ENCODE results near the gene LIN7B.
A peak's percentile ranks its signal among the peaks of the same experiment; 100 is the strongest.
"Not testable (repeated sequence)": the region's sequence is repeated elsewhere in the genome, so short reads cannot be mapped to it uniquely, and the experiment has no call there.

Gene LIN7B

DNA sequence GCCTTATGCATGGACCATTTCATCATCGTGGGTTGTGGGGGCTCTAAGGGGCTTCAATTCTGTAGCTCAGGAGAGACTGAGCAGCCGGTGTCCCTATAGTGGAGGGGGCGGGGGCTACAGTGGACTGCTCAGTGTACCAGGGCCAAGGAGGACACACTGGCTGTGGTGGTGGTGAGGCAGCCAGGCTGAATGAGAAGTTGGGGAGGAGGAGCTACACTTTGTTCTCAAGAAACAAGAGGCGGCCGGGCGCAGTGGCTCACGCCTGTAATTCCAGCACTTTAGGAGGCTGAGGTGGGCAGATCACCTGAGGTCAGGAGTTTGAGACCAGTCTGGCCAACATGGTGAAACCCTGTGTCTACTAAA is 32.2 kb downstream of the LIN7B start:
- not testable (repeated sequence) for DNase-seq

DNA sequence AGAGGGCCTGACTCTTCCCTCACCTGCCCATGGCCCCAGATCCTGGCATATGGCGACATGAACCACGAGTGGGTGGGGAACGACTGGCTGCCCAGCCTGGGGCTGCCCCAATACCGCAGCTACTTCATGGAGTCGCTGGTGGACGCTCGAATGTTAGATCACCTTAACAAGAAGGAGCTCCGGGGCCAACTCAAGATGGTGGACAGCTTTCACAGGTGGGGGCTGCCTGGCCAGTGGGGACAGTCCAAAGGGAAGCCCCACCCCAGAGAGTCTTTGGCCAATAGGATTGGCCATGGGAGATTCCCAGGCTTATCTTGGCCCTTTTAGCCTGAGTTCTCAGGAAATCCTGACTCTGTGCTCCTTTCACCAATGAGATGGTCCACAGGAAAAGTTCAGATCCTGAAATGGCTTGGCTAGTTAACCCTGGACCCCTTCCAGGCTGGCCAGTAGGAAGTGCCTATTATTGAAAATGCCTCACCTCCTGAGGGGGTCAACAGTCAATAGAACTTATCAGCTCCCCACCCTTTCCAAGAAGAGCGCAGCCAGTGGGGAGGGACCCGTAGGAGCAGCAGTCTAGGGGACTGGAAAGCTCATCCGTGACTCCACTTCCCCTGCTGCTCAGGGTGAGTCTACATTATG is 34.0 kb downstream of the LIN7B start:
- no peak for DNase-seq

DNA sequence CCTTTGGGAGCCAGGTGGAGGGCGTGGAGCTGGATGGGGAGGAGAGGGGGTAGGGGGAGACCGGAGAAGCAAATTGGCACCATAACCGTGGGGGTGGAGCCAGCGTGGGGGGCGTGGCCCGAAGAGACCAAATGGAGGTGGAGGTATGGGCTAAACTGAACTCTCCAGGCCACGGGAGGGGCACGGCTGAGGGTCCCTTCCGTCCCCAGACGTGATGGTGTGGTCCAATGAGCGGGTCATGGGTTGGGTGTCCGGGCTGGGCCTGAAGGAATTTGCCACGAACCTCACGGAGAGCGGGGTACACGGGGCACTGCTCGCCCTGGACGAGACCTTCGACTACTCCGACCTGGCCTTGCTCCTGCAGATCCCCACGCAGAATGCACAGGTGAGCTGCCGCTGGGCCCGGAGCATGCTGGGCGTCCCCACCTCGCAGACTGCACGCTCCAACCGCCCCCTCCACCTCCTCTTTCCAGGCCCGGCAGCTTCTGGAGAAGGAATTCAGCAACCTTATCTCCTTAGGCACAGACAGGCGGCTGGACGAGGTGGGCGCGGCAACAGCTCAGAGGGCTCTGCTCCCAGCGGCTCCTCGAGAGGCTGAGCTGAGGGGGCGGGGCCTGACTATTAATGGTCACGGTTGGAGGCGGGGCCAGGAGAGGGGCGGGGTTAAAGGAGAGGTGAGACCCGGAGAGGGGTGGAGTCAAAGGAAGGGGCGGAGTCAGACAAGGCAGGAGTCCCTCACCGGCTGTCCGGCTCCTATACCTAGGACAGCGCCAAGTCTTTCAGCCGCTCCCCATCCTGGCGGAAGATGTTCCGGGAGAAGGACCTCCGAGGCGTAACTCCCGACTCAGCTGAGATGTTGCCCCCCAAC is 34.8 kb downstream of the LIN7B start:
- DNase-seq, result peak; percentile 78

DNA sequence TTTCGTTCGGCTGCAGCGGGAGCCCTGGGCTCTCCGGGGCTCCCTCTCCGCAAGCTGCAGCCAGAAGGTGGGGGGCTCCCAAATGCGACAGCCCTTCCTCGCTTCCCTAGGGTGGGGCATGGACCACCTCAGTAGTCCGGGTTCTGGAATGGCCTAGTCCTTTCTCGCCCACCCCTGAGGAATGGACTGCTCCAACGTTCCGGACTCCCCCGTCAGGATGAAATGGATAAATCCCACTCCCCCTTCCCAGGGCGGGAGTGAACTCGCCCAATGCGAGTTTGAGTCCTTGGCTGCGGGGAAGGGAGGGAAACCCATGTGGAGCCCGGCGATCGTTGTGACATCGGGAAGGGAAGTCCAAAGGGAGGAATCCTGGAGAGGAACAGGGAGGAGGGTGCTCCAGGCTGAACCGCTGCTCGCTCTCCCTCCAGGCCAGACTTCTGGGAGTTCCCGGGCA is 35.5 kb downstream of the LIN7B start:
- peak; percentile 35 for DNase-seq

DNA sequence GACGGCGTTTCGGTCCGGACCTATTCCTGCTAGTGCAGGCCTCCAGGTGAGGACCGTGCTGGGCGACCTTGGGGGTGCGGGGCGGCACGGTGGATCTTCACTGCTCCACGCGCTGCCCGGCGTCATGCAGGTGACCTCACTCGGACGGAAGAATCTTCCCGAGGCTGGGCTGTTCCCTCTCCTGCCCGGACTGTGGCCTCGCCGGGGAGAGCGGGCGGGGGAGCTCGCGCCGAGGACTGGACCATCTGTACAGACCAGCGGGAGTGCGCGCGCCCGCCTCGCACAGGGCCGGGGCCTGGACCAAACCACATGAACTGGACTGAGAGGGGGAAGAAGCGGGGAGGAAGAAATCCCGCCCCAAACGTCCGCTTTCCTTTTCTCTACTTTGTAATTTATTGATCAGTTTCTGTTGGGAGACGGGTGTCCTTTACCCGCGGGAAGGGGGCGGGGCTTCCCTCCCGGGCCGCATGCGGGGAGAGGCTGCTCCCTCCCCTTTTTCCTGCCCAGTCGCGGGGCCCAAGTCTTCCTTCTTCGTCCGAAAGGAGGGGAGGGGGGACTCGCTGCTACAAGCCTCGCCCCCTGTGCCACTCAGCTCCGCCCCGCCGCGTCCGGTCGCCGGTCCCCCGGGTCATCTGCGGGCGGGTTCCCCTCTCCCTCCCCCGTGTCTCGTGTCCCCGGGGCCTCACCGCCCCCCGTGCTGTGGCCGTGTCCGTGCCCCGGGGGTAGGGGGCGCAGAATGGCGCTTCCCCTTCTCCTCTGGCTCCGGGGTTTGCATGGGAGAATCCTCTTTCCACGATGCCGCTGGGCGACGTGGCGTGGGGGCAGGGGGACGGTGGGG is 36.2 kb downstream of the LIN7B start:
- DNase-seq, result peak; percentile 88

DNA sequence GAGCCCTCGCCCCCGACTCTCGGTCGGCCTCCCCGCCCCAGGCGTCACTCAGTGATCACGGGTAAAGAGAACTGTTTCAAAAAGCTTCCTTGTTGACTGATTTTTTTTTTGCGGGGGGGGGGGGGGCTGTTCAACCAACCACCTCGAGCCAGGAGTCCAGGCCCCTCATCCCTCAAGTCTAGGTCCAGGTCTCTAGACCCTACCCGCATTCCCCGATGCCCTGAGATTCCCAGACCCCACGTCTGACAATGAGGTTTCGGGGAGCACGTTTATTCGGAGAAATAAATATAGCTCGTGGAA is 36.7 kb downstream of the LIN7B start:
- DNase-seq, result no peak

DNA sequence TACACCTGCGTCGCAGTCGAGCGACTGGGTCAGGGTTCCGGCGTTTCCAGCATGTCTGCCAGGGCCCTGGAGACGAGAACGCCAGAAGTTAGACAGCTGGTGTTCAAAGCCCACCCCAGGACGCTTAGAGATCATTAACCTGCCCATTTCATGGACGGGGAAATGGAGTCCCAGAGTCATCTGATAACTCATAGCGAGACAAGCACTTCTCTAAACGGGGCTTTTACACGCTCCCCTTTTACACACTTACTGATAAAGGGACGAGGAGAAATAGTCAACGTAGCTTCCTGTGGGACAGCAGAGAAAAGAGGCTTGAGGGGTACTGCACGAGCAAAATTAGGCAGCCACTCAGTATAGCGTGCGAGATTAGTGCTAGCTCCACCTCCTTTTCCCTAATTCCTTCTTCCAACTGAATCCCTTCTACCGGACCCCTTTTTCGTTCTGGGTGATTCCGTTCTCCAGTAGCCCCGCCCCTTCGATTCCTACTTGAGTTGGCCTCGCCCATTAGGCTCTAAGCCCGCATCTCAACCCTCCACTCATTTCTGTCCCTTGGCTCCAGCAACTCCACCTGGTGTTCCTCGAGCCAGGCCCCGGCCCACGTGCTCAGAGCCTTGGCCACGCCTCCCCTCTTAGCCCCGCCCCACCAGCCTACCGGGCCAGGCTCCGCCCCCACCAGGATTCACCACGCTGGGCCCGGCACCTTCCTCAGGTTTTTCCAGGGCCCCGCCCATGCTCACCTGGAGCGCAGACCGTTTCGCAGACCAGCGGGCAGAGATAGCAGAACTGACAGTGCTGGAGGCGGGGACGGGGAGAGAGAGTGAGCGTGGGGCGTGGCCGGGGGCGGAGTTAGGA is 37.3 kb downstream of the LIN7B start:
- DNase-seq, result no peak

DNA sequence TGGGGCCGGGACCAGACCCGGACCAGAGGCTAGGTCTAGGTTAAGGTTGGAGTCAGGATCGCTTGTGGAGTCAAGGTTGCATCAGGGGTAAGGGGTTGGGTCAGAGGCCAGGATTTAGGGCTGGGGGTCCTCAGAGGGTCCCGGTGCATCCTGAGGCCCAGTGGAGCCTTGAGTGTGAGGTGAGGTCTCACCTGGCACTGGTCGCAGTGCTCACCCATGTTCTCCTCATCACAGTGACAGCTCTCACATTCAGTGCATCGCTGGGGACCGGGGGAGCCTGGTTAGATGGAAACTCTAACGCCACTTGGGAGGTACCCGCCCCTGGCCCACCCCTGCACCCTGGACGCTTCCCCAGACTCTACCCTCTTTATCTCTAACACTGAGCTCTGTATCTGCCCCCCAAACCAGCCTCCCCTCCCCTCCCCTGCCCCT is 38.0 kb downstream of the LIN7B start:
- DNase-seq, result no peak

DNA sequence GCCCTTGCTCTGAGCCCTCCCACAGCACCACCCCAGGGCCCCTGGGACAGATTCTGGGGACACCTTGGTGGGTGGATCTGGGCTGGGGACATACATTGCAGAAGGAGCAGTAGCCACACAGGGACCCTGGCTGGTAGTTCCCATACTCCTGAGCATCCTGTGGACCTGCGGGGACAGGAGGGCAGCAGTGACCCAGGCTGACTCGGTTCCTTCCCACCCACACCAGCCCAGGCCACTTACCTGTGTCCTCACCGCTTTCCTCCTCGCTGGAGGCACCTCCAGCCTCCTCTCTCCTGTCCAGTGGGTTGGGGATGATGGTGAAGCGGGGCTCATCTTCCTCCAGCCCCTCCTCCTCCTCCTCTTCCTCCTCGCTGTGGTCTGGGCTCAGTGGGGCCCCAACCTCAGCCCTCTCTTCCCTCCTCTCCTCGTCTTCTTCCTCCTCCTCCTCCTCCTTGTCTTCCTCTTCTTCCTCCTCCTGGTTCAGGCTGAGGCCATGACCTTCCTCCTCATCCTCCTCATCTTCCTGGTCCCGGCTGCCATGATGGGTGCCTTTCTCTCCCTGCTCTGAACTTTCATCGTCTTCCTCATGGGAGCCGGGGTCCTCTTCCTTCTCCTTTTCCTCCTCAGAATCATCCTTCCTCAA is 39.1 kb downstream of the LIN7B start:
- no peak for DNase-seq

DNA sequence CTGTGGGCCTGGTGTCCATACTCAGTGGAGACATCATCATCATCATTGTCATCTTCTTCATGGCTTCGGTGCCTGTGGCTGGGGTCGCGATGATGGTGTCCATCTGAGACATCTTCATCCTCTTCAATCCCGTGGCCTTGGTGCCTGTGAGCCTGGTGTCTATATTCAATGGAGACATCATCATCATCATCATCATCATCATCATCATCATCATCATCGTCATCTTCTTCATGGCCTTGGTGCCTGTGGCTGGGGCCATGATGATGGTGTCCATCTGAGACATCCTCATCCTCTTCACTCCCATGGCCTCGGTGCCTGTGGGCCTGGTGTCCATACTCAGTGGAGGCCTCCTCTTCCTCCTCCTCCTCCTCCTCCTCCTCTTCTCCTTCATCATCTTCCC is 40.1 kb downstream of the LIN7B start:
- DNase-seq, result no peak

DNA sequence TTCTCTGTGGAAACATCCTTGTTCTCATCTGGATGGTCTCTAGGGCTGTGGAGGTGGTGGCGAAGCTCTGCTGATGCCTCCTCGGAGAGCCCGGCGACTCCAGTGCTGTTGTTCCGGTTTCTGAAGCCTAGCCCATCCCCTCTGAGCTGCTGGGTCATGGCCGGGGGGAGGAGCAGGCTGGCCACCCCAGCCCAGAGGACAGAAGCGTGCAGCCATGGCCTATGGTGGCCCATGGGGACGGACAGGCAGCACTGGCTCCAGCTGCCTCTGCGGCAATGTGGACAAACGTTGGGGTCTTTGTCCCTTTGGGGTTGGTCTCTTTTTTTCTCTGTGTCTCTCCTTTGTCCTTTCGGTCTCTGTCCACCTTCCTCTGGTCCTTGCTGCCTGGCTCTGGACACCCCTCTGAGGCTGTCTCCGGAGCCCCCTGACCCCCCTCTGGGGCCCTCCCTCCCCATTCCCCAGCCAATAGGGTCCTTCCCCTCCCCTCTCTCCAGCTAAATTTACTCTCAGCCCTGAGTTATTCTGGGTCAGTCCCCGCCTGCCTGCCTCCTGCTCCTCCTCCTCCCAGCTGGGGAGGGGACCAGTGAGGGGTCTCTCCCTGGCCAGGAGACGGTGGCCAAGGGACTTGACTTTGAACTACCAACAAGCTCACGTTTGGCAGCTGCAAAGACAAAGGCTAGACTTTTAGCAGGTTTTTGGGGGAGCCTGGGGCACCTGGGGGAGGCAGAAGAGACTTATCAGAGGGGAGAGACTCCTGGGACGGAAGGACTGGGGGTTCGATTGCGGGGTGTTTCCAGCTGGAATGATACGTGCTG is 41.0 kb downstream of the LIN7B start, which contains the start of gene HRC:
Gene HRC, minus strand, starts transcription at position 392 of the 815 bp plus-strand sequence. Its CDS starts 159 bp downstream, at position 233.
- DNase-seq, result no peak

DNA sequence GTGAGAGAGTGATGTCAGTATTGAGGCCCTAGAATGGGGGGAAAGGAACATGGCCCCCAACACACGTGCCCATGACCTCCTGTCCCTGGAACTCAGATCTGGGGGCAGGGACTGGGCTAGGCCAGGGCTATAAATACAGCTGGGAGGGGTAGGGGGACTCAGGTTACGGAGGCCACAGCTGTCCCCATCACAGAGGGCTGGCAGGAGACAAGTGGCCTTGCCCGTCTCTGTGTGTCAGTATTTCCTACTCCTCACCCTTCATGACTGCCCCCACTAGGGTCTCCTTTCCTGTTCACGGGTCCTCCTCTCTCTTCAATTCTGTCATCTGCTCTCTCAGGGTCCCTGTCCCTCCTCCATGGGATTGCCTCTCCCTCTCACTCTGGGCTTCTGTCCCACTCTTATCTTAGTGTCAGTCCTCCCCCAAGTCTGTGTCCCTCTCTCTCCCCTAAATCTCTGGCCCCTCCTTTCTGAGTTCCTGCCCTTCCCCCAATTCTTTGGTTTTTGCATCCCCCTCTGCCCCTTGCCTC is 41.7 kb downstream of the LIN7B start:
- DNase-seq, result no peak

DNA sequence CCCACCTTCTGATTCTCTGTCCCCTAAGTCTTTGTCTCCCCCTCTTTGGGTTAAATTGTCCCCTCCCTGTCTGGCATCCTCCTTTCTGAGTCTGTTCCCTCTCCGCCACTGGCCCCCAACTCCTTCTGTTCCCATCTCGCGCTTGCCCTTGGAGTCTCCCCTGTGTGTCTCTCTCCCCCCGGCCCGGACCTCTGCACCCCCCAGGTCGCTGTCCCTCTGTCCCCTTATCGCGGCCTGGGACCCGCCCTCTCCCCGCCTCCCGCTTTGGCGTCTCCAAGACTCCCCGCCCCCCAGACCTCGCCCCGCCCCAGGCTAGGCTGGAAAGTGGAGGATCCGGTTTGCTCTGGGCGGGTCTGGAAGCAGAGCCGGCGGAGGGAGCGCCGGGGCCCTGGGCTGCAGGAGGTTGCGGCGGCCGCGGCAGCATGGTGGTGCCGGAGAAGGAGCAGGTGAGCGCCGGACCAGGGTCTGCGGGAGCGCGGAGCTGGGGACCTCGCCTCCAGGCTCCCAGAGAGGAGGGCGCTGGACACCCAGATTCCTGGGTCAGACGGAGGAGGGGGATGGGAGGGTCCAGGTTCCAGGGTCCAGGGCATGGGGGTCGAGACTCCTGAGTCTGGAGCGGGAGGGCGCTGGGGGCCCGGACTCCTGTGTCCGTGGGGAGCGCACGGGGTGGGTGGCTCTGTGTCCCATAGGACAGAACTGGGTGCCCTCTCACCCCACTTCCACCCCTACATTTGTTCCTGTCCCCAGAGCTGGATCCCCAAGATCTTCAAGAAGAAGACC is 43.5 kb downstream of the LIN7B start, which contains the start of gene TRPM4:
Gene TRPM4, plus strand, starts transcription at position 348 of the 780 bp plus-strand sequence. Its CDS starts 75 bp downstream, at position 423.
- no peak for DNase-seq

DNA sequence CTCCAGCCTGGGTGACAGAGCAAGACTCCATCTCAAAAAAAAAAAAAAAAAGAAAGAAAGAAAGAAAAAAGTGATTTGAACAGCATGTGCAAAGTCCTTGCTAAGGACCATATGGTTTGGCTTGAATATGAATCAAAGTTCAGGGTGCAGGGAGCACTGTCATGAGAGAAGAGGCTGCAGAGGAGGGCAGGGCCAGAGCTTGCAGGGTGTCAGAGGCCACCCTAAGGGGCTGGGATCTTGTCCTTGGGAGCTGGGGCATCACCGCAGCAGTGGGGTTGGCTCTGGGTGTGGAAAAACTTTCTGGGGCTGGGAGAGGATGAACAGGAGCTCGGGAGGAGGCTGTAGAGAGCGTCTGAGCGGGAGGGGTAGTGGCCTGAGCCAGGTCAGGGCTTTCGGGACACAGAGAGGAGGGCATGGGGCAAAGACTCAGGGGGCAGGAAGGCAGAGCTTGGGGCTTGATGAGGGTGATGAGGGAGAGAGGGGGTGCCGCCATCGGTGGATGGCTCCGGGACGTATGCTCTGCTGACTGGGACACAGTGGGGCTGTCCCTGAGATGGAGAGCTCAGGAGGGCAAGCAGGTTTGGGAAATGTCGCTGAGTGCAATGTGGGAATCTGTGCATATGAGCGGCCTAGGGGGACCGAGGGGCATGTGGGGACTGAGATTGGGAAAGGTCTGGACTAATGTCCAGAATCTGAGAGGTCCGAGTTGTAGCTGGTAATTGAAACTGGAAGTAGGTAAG is 46.5 kb downstream of the LIN7B start:
- DNase-seq, result no peak

DNA sequence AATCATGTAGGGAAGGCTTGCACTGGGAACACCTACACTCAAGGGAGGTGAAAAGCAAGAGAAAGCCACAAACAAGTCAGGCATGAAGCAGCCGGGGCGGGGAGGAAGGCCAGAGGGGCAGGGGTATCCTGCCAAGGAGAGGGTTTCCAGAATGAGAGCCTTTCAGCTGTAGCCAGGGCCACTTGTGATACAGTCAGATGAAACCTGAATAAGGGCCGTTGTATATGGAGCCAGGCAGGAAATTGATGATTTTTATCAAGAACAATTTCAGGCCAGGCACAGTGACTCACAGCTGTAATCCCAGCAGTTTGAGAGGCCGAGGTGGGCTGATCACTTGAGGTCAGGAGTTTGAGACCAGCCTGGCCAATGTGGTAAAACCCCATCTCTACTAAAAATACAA is 47.8 kb downstream of the LIN7B start:
- DNase-seq, result no peak

DNA sequence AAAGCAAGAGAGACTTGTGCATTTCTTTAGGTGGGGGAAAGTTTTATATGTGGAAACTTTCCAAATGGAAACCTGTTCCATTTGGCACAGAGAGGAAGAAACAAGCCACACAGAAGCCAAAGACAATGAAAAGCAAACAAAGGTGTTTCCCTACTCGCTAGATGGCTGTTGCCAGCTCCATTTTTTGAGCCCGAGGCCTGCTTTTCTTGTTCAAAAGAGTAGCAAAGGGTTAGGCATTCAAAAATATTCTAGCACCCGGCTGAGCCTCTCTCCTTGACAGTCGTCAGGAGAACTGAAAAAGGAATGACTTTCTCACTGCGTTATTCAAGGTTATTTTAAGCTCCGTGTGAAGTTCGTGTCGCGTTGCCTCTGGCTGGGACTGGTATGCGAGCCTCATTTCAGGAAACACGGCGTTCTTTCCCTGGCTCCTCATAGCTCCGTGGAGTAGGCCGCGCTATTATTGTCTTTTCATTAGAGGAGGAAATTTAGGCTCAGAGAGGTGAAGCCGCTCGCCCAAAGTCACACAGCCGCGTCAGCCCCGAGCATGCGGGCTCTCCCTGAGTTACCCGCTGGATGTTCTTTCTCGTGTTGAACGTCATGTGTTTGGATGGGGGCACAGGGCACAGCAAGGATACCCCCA is 51.1 kb downstream of the LIN7B start:
- DNase-seq, result no peak

DNA sequence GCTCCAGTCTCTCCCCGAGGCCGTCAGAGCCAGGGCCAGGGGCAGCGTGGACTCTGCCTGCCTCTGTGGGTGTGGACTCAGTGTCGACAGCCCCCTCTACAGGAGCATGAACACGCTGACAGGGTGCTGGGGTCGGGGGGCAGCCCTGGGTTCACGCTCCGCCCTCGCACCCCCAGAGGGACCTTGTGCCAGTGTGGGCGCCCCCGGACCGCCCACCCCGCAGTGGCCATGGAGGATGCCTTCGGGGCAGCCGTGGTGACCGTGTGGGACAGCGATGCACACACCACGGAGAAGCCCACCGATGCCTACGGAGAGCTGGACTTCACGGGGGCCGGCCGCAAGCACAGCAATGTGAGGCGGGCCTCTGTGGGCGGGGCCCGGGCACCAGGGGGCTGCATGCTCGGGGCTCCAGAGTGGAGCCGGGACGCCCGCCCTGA is 51.7 kb downstream of the LIN7B start:
- no peak for DNase-seq

DNA sequence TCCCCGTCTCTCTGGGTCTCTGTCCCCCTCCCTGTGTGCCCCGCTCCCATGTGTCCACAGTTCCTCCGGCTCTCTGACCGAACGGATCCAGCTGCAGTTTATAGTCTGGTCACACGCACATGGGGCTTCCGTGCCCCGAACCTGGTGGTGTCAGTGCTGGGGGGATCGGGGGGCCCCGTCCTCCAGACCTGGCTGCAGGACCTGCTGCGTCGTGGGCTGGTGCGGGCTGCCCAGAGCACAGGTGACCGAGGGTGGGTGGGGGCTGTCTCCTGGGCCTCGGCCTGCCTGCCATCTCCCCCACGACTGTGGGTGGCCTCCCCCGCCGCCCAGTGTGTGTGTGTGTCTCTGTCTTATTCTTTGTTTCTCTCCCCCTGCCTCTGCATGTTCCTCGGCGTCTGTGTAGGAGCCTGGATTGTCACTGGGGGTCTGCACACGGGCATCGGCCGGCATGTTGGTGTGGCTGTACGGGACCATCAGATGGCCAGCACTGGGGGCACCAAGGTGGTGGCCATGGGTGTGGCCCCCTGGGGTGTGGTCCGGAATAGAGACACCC is 53.8 kb downstream of the LIN7B start:
- DNase-seq, result no peak
